ENCODE results near the gene PDE3A.
"Not testable (repeated sequence)": the region's sequence is repeated elsewhere in the genome, so short reads cannot be mapped to it uniquely, and the experiment has no call there.

The PDE3A gene

GRCh38 chr12:20560935-20561334, 192.6 kb downstream of the PDE3A start:
- no peak for DNase-seq

GRCh38 chr12:20561871-20562270, 193.5 kb downstream of the PDE3A start:
- no peak for DNase-seq

- no peak for DNase-seq
Observed at GRCh38 chr12:20567413-20567812, 199.1 kb downstream of the PDE3A start.

- no peak for DNase-seq
Observed at GRCh38 chr12:20572451-20572850, 204.1 kb downstream of the PDE3A start.

- DNase-seq, result no peak
Observed at GRCh38 chr12:20576528-20576927, 208.2 kb downstream of the PDE3A start.

- no peak for DNase-seq
Observed at GRCh38 chr12:20577054-20577453, 208.7 kb downstream of the PDE3A start.

- no peak for DNase-seq
Observed at GRCh38 chr12:20578142-20578541, 209.8 kb downstream of the PDE3A start.

GRCh38 chr12:20585055-20585625, 216.8 kb downstream of the PDE3A start:
- DNase-seq, result no peak

- DNase-seq, result no peak
Observed at GRCh38 chr12:20585913-20586312, 217.6 kb downstream of the PDE3A start.

GRCh38 chr12:20588042-20588441, 219.7 kb downstream of the PDE3A start:
- no peak for DNase-seq

GRCh38 chr12:20590570-20590969, 222.2 kb downstream of the PDE3A start:
- no peak for DNase-seq

GRCh38 chr12:20592556-20592955, 224.2 kb downstream of the PDE3A start:
- DNase-seq, result no peak

GRCh38 chr12:20593611-20594010, 225.3 kb downstream of the PDE3A start:
- no peak for DNase-seq

GRCh38 chr12:20596061-20596460, 227.7 kb downstream of the PDE3A start:
- DNase-seq, result no peak

GRCh38 chr12:20599757-20600156, 231.4 kb downstream of the PDE3A start:
- DNase-seq, result no peak

GRCh38 chr12:20601668-20602280, 233.4 kb downstream of the PDE3A start:
- DNase-seq, result no peak

GRCh38 chr12:20602641-20603391, 234.5 kb downstream of the PDE3A start:
- no peak for DNase-seq

- no peak for DNase-seq
Observed at GRCh38 chr12:20604408-20605067, 236.2 kb downstream of the PDE3A start.

GRCh38 chr12:20615020-20615419, 246.7 kb downstream of the PDE3A start:
- DNase-seq, result not testable (repeated sequence)

- DNase-seq, result no peak
Observed at GRCh38 chr12:20616093-20616492, 247.8 kb downstream of the PDE3A start.

- DNase-seq, result no peak
Observed at GRCh38 chr12:20620261-20620660, 251.9 kb downstream of the PDE3A start.

- no peak for DNase-seq
Observed at GRCh38 chr12:20624718-20625117, 256.4 kb downstream of the PDE3A start.

- DNase-seq, result no peak
Observed at GRCh38 chr12:20625531-20625930, 257.2 kb downstream of the PDE3A start.
